IMR-90 (cell line): ENCODE results near the gene GNAI1. TPM values are rescaled to one million over a fixed set of nuclear protein-coding genes. Genes with fewer than 3 reads are reported as not detected.
A peak's percentile ranks its signal among the peaks of the same experiment; 100 is the strongest.

Source experiments
- ATAC-seq: fragments of 200-7000 bp; cut with Tn5 transposase; 2 replicates; pipeline ENCODE4 v1.9.1; 2020; ENCODE audit warnings: low read depth, mild to moderate bottlenecking, moderate library complexity
- BruUV-seq: library from RNA; stranded (reverse); fragments of 400-500 nt; replicated peaks from 2 replicates; lab custom pipeline; 2021; lab: Mats Ljungman, UMichigan
- CTCF ChIA-PET: fragments of 300-600 bp; formaldehyde crosslinking; extraction: SDS; loops from one replicate; lab custom pipeline; 2021; ENCODE audit warnings: antibody characterized with exemption; lab: Yijun Ruan, JAX
- POLR2A ChIA-PET: fragments of 300-600 bp; sonication (Branson Sonifier 250); formaldehyde crosslinking; loops from one replicate; lab custom pipeline; 2022; ENCODE audit warnings: antibody characterized with exemption; ENCODE audit not compliant: unreplicated experiment; lab: Charles Lee
- DNase-seq: peaks from one replicate; pipeline ENCODE4 v3.0.0; 2013
- H2AFZ ChIP-seq: replicated peaks from 2 replicates; pipeline ENCODE3; 2013; ENCODE audit warnings: low read length, mild to moderate bottlenecking; ENCODE audit not compliant: poor library complexity
- H2AK5ac ChIP-seq: 2 replicates; pipeline ENCODE4 v1.6.1; 2013; ENCODE audit warnings: low read depth, low read length, inconsistent platforms
- H2AK9ac ChIP-seq: replicated peaks from 2 replicates; pipeline ENCODE3; 2013; ENCODE audit warnings: mild to moderate bottlenecking, low read depth, low read length, moderate library complexity; ENCODE audit not compliant: poor library complexity
- H2BK120ac ChIP-seq: 2 replicates; pipeline ENCODE4 v1.6.1; 2013; ENCODE audit warnings: low read depth, low read length, inconsistent platforms
- H2BK15ac ChIP-seq: 3 replicates; pipeline ENCODE4 v1.6.1; 2013; ENCODE audit warnings: low read depth, low read length, inconsistent platforms
- H2BK20ac ChIP-seq: 2 replicates; pipeline ENCODE4 v1.6.1; 2013; ENCODE audit warnings: low read depth, mild to moderate bottlenecking, inconsistent platforms, low read length, moderate library complexity
- H2BK5ac ChIP-seq: 2 replicates; pipeline ENCODE4 v1.6.1; 2013; ENCODE audit warnings: mild to moderate bottlenecking, low read depth, low read length, inconsistent platforms; ENCODE audit not compliant: poor library complexity, severe bottlenecking
- H3K14ac ChIP-seq: replicated peaks from 2 replicates; pipeline ENCODE4 v1.6.1; 2013; ENCODE audit warnings: low read depth, low read length, inconsistent platforms
- H3K18ac ChIP-seq: 2 replicates; pipeline ENCODE4 v1.6.1; 2013; ENCODE audit warnings: low read depth, low read length, control low read depth
- H3K23ac ChIP-seq: 2 replicates; pipeline ENCODE4 v1.6.1; 2013; ENCODE audit warnings: low read depth, low read length, inconsistent platforms
- H3K27ac ChIP-seq: 2 replicates; pipeline ENCODE4 v1.5.1; 2013; ENCODE audit warnings: mild to moderate bottlenecking, control low read depth, low read length; ENCODE audit not compliant: insufficient read depth
- H3K27me3 ChIP-seq: 2 replicates; pipeline ENCODE4 v1.6.1; 2013; ENCODE audit warnings: low read length; ENCODE audit not compliant: control insufficient read depth, insufficient read depth
- H3K36me3 ChIP-seq: 2 replicates; pipeline ENCODE4 v1.6.1; 2013; ENCODE audit warnings: low read length, mixed read lengths; ENCODE audit not compliant: control insufficient read depth, insufficient read depth
- H3K4ac ChIP-seq: 2 replicates; pipeline ENCODE4 v1.6.1; 2013; ENCODE audit warnings: low read depth, low read length, inconsistent platforms
- H3K4me1 ChIP-seq: 2 replicates; pipeline ENCODE4 v1.6.1; 2013; ENCODE audit warnings: low read length, mixed read lengths; ENCODE audit not compliant: control insufficient read depth, insufficient read depth
- H3K4me2 ChIP-seq: 2 replicates; pipeline ENCODE4 v1.6.1; 2013; ENCODE audit warnings: low read depth, mild to moderate bottlenecking, control low read depth, low read length, moderate library complexity
- H3K4me3 ChIP-seq: 2 replicates; pipeline ENCODE4 v1.5.1; 2013; ENCODE audit warnings: low read depth, mild to moderate bottlenecking, control low read depth, low read length, moderate library complexity; ENCODE audit not compliant: insufficient read depth
- H3K56ac ChIP-seq: 2 replicates; pipeline ENCODE4 v1.6.1; 2013; ENCODE audit warnings: low read length, inconsistent platforms; ENCODE audit not compliant: insufficient read depth; ENCODE audit errors: extremely low read depth
- H3K79me1 ChIP-seq, 2 experiments: 2 replicates each; pipeline ENCODE4 v1.6.1; 2013; ENCODE audit warnings: low read length in 2 of 2, inconsistent platforms in 1 of 2, low read depth in 1 of 2
- H3K9ac ChIP-seq: 2 replicates; pipeline ENCODE4 v1.6.1; 2013; ENCODE audit warnings: low read depth, low read length, control low read depth
- H3K9me1 ChIP-seq: 2 replicates; pipeline ENCODE4 v1.6.1; 2013; ENCODE audit warnings: low read length, inconsistent platforms; ENCODE audit not compliant: insufficient read depth
- H3K9me3 ChIP-seq: 2 replicates; pipeline ENCODE4 v1.6.1; 2013; ENCODE audit warnings: low read length; ENCODE audit not compliant: control insufficient read depth, insufficient read depth
- H4K20me1 ChIP-seq: 2 replicates; pipeline ENCODE4 v1.6.1; 2013; ENCODE audit warnings: low read length, inconsistent platforms; ENCODE audit not compliant: insufficient read depth
- H4K5ac ChIP-seq: 2 replicates; pipeline ENCODE4 v1.6.1; 2013; ENCODE audit warnings: mild to moderate bottlenecking, low read depth, low read length, control low read depth
- H4K8ac ChIP-seq, 2 experiments: 2 replicates each; pipeline ENCODE4 v1.6.1; 2013; ENCODE audit warnings: low read depth in 2 of 2, low read length in 2 of 2, control low read depth in 1 of 2, inconsistent platforms in 1 of 2
- H4K91ac ChIP-seq: 2 replicates; pipeline ENCODE4 v1.6.1; 2013; ENCODE audit warnings: low read depth, low read length, inconsistent platforms; ENCODE audit not compliant: insufficient read depth
- BHLHE40 ChIP-seq: fragments of 150-350 bp; IDR thresholded peaks from 2 replicates; pipeline ENCODE4 v1.6.1; 2016; ENCODE audit warnings: mild to moderate bottlenecking, low read depth, low read length
- CEBPB ChIP-seq: IDR thresholded peaks from 2 replicates; pipeline ENCODE4 v1.6.1; 2012; ENCODE audit warnings: low read depth, low read length, improper control_type of control experiment
- CHD1 ChIP-seq: IDR thresholded peaks from 2 replicates; pipeline ENCODE4 v1.6.1; 2012; ENCODE audit warnings: low read depth, low read length, improper control_type of control experiment
- CTCF ChIP-seq: conservative IDR thresholded peaks from 2 replicates; pipeline ENCODE4 v1.5.1; 2012; ENCODE audit warnings: mild to moderate bottlenecking, low read depth, low read length, improper control_type of control experiment
- ELK1 ChIP-seq: fragments of 150-350 bp; IDR thresholded peaks from 2 replicates; pipeline ENCODE4 v1.6.1; 2016; ENCODE audit warnings: low read depth, mild to moderate bottlenecking, low read length, moderate library complexity, borderline replicate concordance
- FOS ChIP-seq: fragments of 150-350 bp; IDR thresholded peaks from 2 replicates; pipeline ENCODE4 v1.6.1; 2016; ENCODE audit warnings: low read depth, low read length
- MAFK ChIP-seq: IDR thresholded peaks from 2 replicates; pipeline ENCODE4 v1.6.1; 2012; ENCODE audit warnings: low read depth, low read length, improper control_type of control experiment
- MAZ ChIP-seq: IDR thresholded peaks from 2 replicates; pipeline ENCODE4 v1.6.1; 2012; ENCODE audit warnings: low read depth, mild to moderate bottlenecking, low read length, improper control_type of control experiment, moderate library complexity, borderline replicate concordance
- MXI1 ChIP-seq: IDR thresholded peaks from 2 replicates; pipeline ENCODE4 v1.6.1; 2012; ENCODE audit warnings: low read depth, mild to moderate bottlenecking, low read length, moderate library complexity, borderline replicate concordance
- NFE2L2 ChIP-seq: fragments of 150-350 bp; IDR thresholded peaks from 2 replicates; pipeline ENCODE4 v1.6.1; 2016; ENCODE audit warnings: low read depth, mild to moderate bottlenecking, low read length
- POLR2A ChIP-seq: IDR thresholded peaks from 2 replicates; pipeline ENCODE4 v1.6.1; 2012; ENCODE audit warnings: mild to moderate bottlenecking, low read depth, low read length
- RAD21 ChIP-seq: IDR thresholded peaks from 2 replicates; pipeline ENCODE4 v1.6.1; 2012; ENCODE audit warnings: low read length, improper control_type of control experiment
- RCOR1 ChIP-seq: IDR thresholded peaks from 2 replicates; pipeline ENCODE4 v1.6.1; 2012; ENCODE audit warnings: mild to moderate bottlenecking, low read length, improper control_type of control experiment; ENCODE audit not compliant: insufficient replicate concordance
- RFX5 ChIP-seq: IDR thresholded peaks from 2 replicates; pipeline ENCODE4 v1.8.0; 2012; ENCODE audit warnings: low read depth, mild to moderate bottlenecking, low read length, moderate library complexity
- SMC3 ChIP-seq: fragments of 150-350 bp; IDR thresholded peaks from 2 replicates; pipeline ENCODE4 v1.6.1; 2016; ENCODE audit warnings: low read depth, mild to moderate bottlenecking, antibody characterized with exemption, low read length, moderate library complexity
- USF2 ChIP-seq: fragments of 150-350 bp; IDR thresholded peaks from 2 replicates; pipeline ENCODE4 v1.6.1; 2017; ENCODE audit warnings: mild to moderate bottlenecking, antibody characterized with exemption, low read length, low read depth
- WGBS, 2 experiments: methylation state at CpG; one replicate each; pipeline versions ENCODE4 v1.1.5 to v1.1.7; 2013; ENCODE audit warnings: missing lambda C conversion rate in 2 of 2; ENCODE audit not compliant: insufficient read length in 1 of 2; ENCODE audit errors: extremely low coverage in 2 of 2; 5-methylcytosine and 5-hydroxymethylcytosine counted together
- dilution Hi-C: fragments of 300-500 bp; cut with HindIII; formaldehyde crosslinking; loops from one replicate; pipeline ENCODE4 v1.14.3; 2018; ENCODE audit warnings: low sequenced_read_pairs; ENCODE audit not compliant: unreplicated experiment
- in situ Hi-C: fragments of 300-500 bp; cut with MboI; formaldehyde crosslinking; loops from 3 replicates; pipeline ENCODE4 v1.14.3; 2019; ENCODE audit warnings: low sequenced_read_pairs, inconsistent platforms, mixed read lengths
- intact Hi-C: fragments of 100-400 bp; cut with micrococcal nuclease; formaldehyde crosslinking; loops from 2 replicates; pipeline ENCODE4 v1.10.0; 2022
- polyA plus RNA-seq, 3 experiments: library from polyadenylated mRNA; depleted of rRNA; stranded (reverse); fragments of >200 nt; gene quantifications; 2 replicates each; pipeline ENCODE4 v1.2.3, GENCODE V29; 2012; ENCODE audit warnings: low replicate concordance in 1 of 3
- total RNA-seq: library from RNA; depleted of rRNA; stranded (reverse); fragments of >200 nt; gene quantifications from 2 replicates; pipeline ENCODE4 v1.2.3, GENCODE V29; 2012

The GNAI1 gene
- total and polyA plus RNA-seq, 2 of the 4 experiments (the other 2 are of a cell fraction): 21.1 to 26.5 TPM

- no peak for TF ChIP-seq RCOR1
- no peak for TF ChIP-seq USF2
- no peak for TF ChIP-seq MXI1
- no peak for TF ChIP-seq SMC3
- no peak for TF ChIP-seq CTCF
- no peak for TF ChIP-seq RFX5
- TF ChIP-seq CEBPB: no peak
- no peak for TF ChIP-seq CHD1
- no peak for TF ChIP-seq RAD21
- TF ChIP-seq BHLHE40: no peak
- TF ChIP-seq FOS: no peak
- TF ChIP-seq POLR2A: no peak
- TF ChIP-seq MAFK: no peak
- no peak for TF ChIP-seq MAZ
- no peak for TF ChIP-seq ELK1
- no peak for TF ChIP-seq NFE2L2
- ChIA-PET POLR2A (no interaction called here), CTCF (no interaction called here)
- DNase-seq (no peak), ATAC-seq (0 out of 2 replicates have a peak, but pooled peaks have one; percentile 29)
- H3K9ac ChIP-seq: no peak overlapping the region
- H2AK5ac ChIP-seq: no peak overlapping the region
- no peak overlapping the region for H4K91ac ChIP-seq
- no peak overlapping the region for H3K27ac ChIP-seq
- H2AFZ ChIP-seq: no peak overlapping the region
- no peaks in the 10 kb centered on the region for H3K36me3 ChIP-seq
- no peak overlapping the region for H3K4ac ChIP-seq
- no peak overlapping the region for H2BK120ac ChIP-seq
- dilution Hi-C loops: no loop called here
- H2BK20ac ChIP-seq: no peak overlapping the region
- no peak overlapping the region for H4K8ac ChIP-seq
- in situ Hi-C loops: no loop called here
- no peak overlapping the region for H4K5ac ChIP-seq
- no peak overlapping the region for H3K4me3 ChIP-seq
- H2BK5ac ChIP-seq: no peak overlapping the region
- intact Hi-C loops: no loop called here
- no peaks in the 10 kb centered on the region for H3K79me1 ChIP-seq
- WGBS, 2 experiments: no CpG with 5 or more reads among the region's 2 CpGs
- no peak overlapping the region for H3K56ac ChIP-seq
- H3K27me3 ChIP-seq: no peaks in the 10 kb centered on the region
- no peak overlapping the region for H3K4me2 ChIP-seq
- H3K18ac ChIP-seq: no peak overlapping the region
- H3K23ac ChIP-seq: no peak overlapping the region
- no peaks in the 10 kb centered on the region for H3K4me1 ChIP-seq
- H2BK15ac ChIP-seq: no peak overlapping the region
- no peaks in the 10 kb centered on the region for H4K20me1 ChIP-seq
- no peak overlapping the region for H2AK9ac ChIP-seq
- BruUV-seq: no TSS peak
- no peak overlapping the region for H3K14ac ChIP-seq
- no peaks in the 10 kb centered on the region for H3K9me1 ChIP-seq
- H3K9me3 ChIP-seq: no peaks in the 10 kb centered on the region
Measured at GRCh38 chr7:80263821-80264220, 129.2 kb downstream of the GNAI1 start.
